NCI-H1048 (cell line): Measurements from ENCODE around the gene KIF5C.

Source experiments
- DNase-seq: peaks from one replicate; lab custom pipeline; 2025; lab: John Stamatoyannopoulos, UW

The KIF5C gene

GRCh38 chr2:148926291-148926961, 51.4 kb downstream of the KIF5C start:
- DNase-seq = peak; percentile 22

DNA sequence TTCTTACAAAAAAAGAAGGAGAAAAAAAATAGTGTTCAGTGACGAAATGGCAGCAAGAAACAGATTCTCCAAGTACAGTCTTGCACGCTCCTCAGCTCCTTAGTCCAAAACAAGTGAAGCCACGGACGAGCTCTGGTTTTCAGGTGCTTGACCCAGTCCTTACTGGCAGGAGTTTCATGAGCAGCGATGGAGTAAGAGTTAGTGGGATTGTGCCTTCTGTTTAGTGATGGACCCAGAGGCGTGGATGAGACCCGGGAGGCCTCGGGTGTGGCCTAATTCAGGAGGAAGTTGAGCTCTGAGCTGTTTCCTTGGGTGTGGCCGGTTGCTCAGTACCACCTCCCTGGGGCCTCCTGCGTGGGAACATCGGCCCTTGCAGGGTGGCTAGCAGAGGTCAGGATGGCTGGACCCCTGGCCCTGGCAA, 52.0 kb downstream of the KIF5C start:
- no peak for DNase-seq

GRCh38 chr2:148928395-148928794, 53.4 kb downstream of the KIF5C start:
- DNase-seq = no peak

DNA sequence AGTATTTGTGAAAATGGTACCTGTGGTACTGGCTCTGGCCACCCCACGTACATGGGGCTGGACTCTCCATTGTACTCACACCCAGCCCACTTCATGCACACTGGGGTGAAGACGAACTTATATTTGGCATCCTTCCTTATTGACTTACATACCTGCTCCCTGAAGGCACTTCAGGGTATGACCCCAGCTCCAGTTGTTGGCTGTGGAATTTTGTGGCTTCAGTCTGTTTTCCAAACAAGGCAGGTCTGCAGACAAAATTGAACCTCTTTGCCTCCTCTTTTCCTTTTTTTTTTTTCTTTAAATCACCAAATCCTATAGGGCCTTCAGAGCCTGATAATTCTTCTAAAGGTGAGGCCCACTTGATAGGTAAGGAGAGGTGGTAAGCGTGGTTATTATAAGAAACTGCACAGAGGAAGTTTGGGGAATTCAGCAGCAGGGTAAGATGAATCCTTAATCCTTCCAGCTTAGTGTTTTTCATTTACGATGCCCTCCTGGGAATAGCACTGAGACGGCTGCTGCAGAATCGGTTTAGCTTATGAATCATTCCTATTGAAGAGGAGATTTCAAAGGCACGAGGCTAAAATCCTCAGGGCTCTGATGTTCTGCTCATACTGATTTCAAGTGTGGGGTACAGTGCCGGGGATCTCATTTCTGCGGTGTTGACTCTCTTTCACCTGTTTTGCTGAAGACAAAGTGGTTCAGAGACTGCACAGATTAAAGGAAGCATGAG, 55.2 kb downstream of the KIF5C start:
- no peak for DNase-seq

- no peak for DNase-seq
These were observed 57.5 kb downstream of the KIF5C start for GRCh38 chr2:148932536-148932935.

DNA sequence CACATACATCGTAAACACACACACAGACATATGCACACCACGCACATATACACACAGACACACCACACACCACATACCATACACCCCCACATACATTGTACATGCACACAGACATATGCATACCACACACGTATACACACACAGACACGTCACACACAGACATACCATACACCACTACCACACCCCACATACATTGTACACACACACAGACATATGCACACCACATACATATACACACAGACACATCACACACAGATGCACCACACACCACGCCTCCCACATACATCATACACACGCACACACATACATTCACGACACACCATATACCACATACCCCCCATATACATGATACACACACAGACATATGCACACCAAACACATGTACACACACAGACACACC, 58.4 kb downstream of the KIF5C start:
- no peak for DNase-seq

- no peak for DNase-seq
These were observed 60.8 kb downstream of the KIF5C start for GRCh38 chr2:148935791-148936190.

- no peak for DNase-seq
These were observed 61.9 kb downstream of the KIF5C start for GRCh38 chr2:148936857-148937450.

- DNase-seq = no peak
These were observed 64.2 kb downstream of the KIF5C start for GRCh38 chr2:148939271-148939670.

DNA sequence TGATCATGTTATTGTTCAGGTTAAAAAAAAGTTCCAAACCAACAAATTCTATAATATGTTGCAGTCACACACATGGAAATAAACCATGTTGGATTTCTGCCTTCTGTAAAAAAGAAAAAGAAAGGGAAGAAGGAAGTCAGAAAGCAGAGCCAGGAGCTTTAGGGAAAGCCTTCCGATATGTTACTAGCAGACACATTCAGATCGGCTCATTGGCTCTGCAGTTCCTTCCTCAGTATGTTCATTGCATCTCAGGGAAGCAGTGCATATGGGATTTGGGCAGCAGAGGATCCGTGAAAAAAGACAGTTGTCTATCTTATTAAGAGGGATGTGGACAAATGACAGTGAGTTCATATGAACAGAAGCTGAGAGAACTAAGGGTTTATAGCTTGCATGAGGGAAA, 68.1 kb downstream of the KIF5C start:
- DNase-seq = no peak

GRCh38 chr2:148944536-148944935, 69.5 kb downstream of the KIF5C start:
- DNase-seq = no peak

DNA sequence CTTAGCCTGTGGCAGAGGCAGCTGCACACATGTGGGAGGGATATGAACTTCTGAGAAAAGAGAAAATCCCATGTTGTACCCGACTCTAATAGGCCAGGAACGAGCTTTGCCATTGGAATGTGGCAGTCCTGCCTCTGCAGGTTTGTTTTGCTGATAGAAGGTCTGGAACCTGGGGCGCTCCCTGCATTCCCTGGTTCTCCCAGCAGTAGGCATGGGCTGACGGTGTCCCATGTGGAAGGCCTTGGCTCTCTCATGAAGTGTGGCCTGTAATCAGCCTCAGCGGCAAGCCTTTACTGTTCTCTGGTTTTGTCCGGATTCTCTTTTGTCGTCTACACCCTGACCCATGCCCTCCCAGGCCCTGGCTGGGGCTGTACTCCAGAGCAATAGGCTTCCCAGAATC, 72.3 kb downstream of the KIF5C start:
- no peak for DNase-seq

DNA sequence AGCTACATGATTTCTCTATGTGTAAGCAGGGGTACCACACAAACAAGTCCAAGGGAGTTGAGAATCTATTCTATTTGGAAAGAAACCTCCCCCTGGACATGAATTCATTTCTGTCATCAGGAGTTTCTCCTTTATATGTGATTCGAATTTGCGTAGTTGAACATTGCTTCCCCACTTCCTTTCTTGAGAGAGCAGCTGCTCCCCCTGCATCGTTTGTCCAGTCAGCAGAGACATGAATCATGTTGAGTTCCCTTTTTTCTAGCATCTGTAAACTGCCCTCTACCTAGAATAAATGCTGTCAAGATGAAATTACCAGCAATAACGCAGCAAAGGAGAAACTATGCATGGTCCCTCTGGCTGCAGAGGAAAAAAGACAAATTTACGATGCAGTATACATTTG, 73.8 kb downstream of the KIF5C start:
- no peak for DNase-seq

GRCh38 chr2:148949348-148949747, 74.3 kb downstream of the KIF5C start:
- no peak for DNase-seq

GRCh38 chr2:148952621-148953020, 77.6 kb downstream of the KIF5C start:
- DNase-seq = no peak

- DNase-seq = no peak
These were observed 78.4 kb downstream of the KIF5C start for GRCh38 chr2:148953426-148953825.

DNA sequence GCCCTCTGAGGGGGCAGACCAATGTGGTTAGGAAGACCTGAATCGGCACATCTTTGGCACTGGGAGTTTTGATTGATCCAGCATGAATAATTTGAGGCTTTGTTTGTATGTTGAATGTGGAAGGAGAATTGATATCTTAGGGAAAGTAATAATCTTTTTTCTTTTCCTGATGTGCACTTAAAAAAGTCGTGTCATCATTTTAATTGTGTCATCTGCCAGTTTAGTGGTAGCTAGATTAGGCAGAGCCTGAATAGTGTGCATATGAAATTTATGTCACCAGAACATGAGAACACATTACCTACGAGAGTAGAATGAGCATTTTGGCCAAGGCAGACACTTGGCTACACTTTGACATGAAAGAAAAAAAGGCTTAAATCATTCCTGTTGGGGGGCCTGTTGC, 79.5 kb downstream of the KIF5C start:
- no peak for DNase-seq

GRCh38 chr2:148955798-148956197, 80.8 kb downstream of the KIF5C start:
- DNase-seq = no peak

DNA sequence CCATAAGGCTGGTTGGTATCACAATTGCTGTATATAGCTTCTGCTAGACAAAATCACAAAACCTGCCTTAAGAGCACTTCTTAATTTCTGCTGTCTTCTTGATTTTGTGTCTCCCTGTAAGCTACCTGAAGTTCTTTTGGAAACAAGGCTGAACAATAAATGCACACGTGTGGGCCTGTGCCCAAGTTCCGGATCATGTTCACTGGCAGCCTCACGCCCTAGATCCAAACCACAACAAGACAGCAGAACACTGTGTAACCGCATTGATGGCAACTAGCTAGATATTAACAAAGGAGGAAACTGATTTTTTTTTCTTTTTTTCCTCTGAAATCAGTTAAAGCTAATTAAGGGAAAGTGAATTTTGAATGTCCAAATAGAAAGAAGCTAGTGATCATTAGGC, 82.0 kb downstream of the KIF5C start:
- no peak for DNase-seq

DNA sequence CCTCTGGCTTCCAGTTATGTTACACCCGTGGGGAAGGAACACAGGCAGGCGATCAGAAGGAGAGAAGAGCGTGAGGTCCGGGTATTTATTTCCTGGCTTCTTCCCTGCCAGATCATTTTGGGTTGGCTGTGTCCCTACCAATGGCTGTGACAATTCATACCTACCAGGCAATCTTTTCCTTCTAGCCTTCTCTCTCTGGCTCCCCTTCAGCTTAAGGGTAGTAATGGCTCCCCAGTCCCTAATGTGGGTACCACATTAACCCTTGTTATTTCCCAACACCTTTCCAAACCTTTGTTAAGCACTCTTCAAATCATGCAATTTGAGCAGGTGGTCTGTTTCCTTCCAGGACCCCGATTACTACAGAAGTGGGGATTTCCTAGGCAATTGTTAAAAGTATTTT, 84.7 kb downstream of the KIF5C start:
- no peak for DNase-seq

- no peak for DNase-seq
These were observed 85.5 kb downstream of the KIF5C start for GRCh38 chr2:148960483-148960882.

GRCh38 chr2:148963461-148963860, 88.4 kb downstream of the KIF5C start:
- no peak for DNase-seq

GRCh38 chr2:148965623-148966437, 90.8 kb downstream of the KIF5C start:
- DNase-seq = no peak
